PC-9 (cell line): ENCODE results near the gene TRMT2A.

Experiments used
- EZH2 ChIP-seq: fragments of 200-600 bp; sonication (generic); IDR thresholded peaks from 2 replicates; pipeline ENCODE4 v1.8.0; 2017; ENCODE audit warnings: antibody characterized with exemption, low read depth
- TF ChIP-seq, protein P1 (sequence below): fragments of 200-600 bp; sonication (generic); conservative IDR thresholded peaks from 2 replicates; pipeline ENCODE4 v1.6.1; 2017; ENCODE audit warnings: mixed run types, antibody characterized with exemption, mild to moderate bottlenecking, moderate library complexity

DNA sequence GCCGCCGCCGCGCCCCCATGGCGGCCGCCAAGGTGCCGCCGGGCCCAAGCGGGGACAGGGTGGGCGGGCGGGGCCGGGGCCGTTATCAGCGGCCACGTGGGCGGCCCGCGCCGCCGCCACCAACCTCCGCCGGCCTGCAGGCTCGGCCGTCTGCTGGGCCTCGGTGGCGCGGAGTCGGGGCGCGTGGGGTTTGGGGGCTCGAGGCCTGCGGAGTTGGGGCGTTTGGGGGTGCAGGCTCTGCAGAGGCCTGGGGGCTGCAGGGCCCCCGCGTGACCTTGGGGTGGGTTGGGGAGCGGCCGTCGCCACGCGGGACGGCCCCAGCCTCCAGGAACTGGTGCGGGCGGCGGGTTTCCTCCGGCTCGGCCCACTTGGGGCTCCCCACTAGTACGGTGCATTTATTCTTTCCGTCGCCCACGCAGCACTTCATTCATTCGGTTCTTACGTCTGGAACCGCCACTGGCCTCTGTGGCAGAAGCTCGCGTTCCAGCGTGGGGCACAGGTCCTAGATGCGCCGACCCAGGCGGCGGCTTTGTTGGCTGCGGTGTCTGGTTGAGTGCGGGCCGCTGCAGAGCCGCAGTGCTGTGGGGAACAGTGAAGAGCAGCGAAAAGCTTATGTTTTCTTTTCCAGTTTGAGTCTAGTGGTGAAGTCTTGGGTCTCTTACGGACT is 740 bp upstream of the TRMT2A start:
- TF ChIP-seq, protein P1, sequence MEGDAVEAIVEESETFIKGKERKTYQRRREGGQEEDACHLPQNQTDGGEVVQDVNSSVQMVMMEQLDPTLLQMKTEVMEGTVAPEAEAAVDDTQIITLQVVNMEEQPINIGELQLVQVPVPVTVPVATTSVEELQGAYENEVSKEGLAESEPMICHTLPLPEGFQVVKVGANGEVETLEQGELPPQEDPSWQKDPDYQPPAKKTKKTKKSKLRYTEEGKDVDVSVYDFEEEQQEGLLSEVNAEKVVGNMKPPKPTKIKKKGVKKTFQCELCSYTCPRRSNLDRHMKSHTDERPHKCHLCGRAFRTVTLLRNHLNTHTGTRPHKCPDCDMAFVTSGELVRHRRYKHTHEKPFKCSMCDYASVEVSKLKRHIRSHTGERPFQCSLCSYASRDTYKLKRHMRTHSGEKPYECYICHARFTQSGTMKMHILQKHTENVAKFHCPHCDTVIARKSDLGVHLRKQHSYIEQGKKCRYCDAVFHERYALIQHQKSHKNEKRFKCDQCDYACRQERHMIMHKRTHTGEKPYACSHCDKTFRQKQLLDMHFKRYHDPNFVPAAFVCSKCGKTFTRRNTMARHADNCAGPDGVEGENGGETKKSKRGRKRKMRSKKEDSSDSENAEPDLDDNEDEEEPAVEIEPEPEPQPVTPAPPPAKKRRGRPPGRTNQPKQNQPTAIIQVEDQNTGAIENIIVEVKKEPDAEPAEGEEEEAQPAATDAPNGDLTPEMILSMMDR: no peak
- TF ChIP-seq EZH2: no peak
